Mucosa of rectum (tissue), 2 donors: ENCODE data around the gene ALKBH4.

ENCODE experiments used
- H3K27ac ChIP-seq, 2 donors: one replicate each; pipeline ENCODE4 v1.7.0; 2013; ENCODE audit warnings: inconsistent platforms in 2 of 2, low read depth in 2 of 2, low read length in 2 of 2
- H3K27me3 ChIP-seq, 2 donors: one replicate each; pipeline ENCODE4 v1.7.0; 2013; ENCODE audit warnings: low read length in 2 of 2; ENCODE audit not compliant: control insufficient read depth in 2 of 2, insufficient read depth in 2 of 2
- H3K36me3 ChIP-seq, 2 donors: one replicate each; pipeline ENCODE4 v1.7.0; 2013; ENCODE audit warnings: low read length in 2 of 2; ENCODE audit not compliant: control insufficient read depth in 2 of 2, insufficient read depth in 2 of 2
- H3K4me1 ChIP-seq, 2 donors: one replicate each; pipeline ENCODE4 v1.7.0; 2013; ENCODE audit warnings: low read length in 2 of 2, mild to moderate bottlenecking in 1 of 2; ENCODE audit not compliant: control insufficient read depth in 2 of 2, insufficient read depth in 2 of 2
- H3K4me3 ChIP-seq, 2 donors: one replicate each; pipeline ENCODE4 v1.7.0; 2013; ENCODE audit warnings: low read length in 2 of 2
- H3K9ac ChIP-seq, 2 donors: one replicate each; pipeline ENCODE4 v1.7.0; 2013; ENCODE audit warnings: low read length in 2 of 2, low read depth in 1 of 2, mild to moderate bottlenecking in 1 of 2
- H3K9me3 ChIP-seq, 2 donors: one replicate each; pipeline ENCODE4 v1.7.0; 2013; ENCODE audit warnings: low read length in 2 of 2; ENCODE audit not compliant: control insufficient read depth in 2 of 2
- donor health status: healthy.
- donor health status: Normal muscosa, but diverticular disease.

Gene ALKBH4

DNA sequence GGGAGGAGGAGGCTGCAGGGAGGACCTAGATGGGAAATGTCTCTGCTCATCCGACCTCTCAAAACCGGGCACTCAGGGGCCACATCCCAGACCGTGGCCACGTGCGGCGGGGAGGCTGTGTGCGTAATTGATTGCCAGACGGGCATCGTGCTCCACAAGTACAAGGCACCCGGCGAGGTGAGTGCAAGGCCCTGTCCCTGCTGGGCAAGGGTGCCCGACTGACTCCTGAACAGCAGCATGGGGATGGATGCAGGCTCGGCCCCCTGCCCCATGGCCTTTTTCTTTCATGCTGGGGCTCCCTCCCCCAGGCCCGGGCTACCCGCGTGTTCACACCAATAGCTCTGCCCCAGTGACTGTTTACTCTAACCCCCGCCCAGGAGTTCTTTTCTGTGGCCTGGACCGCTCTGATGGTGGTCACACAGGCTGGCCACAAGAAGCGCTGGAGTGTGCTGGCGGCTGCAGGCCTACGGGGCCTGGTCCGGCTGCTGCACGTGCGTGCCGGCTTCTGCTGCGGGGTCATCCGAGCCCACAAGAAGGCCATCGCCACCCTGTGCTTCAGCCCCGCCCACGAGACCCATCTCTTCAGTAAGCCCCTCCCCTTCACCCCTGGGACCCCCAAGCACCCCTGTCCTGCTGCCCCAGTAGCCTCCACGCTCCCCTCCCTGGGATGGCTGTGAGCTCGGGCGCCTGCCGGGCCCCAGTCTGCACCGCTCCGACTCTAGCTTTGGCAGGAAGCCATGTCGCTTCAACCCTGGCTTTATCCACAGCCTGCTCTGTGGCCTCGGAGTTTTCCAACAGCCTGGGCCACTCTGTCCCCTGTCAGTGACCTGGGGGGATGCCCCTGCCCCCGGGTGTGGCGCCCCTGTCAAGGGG lies 4.1 kb upstream of the ALKBH4 start:
- Histone ChIP-seq H3K27ac (no peak overlapping the region), H3K4me1 (peaks cover 19 to 25% of the 10 kb centered on the region in 2 donors), H3K27me3 (no peaks in the 10 kb centered on the region), H3K36me3 (peaks cover 12 to 15% of the 10 kb centered on the region in 2 donors), H3K9ac (no peak overlapping the region), H3K4me3 (no peak overlapping the region), H3K9me3 (no peaks in the 10 kb centered on the region)

DNA sequence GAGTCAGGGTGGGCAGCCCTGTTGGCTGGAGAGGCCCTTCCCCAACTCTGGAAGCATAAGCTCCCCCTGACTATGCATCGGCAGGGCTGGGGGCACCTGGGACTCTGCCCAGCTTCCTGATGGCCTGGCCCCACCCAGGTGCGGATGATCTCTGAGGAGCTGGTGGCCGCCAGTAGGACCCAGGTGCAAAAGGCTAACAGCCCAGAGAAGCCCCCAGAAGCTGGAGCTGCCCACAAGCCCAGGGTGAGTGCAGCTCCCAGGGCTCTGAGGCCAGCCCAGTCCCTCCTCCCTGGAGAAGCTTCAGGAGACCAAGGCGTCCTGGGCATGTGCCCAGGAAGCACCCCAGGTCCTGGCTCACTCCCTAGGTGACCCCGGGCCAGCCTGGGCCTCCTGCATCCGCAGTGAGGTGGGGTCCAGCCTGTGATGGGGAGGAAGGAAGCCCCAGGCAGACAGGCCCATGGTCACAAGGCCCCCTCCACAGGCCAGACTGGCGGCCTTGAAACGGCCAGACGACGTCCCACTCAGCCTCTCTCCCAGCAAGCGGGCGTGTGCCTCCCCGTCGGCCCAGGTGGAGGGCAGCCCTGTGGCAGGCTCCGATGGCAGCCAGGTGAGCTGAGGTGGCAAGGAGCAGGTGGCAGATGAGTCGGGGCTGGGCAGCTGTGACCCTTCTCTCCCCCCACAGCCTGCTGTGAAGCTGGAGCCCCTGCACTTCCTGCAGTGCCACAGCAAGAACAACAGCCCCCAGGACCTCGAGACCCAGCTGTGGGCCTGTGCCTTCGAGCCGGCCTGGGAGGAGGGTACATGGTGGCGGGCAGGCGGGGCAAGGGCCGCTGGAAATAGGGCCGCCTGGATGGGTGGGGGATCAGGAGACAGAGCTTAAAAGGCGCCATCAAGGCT lies 3.2 kb upstream of the ALKBH4 start:
- H3K36me3 ChIP-seq = peaks cover 6 to 7% of the 10 kb centered on the region in 2 donors
- H3K4me1 ChIP-seq = peaks cover 20 to 27% of the 10 kb centered on the region in 2 donors
- no peak overlapping the region for H3K27ac ChIP-seq
- no peak overlapping the region for H3K9ac ChIP-seq
- no peak overlapping the region for H3K4me3 ChIP-seq
- H3K9me3 ChIP-seq = no peaks in the 10 kb centered on the region
- no peaks in the 10 kb centered on the region for H3K27me3 ChIP-seq

DNA sequence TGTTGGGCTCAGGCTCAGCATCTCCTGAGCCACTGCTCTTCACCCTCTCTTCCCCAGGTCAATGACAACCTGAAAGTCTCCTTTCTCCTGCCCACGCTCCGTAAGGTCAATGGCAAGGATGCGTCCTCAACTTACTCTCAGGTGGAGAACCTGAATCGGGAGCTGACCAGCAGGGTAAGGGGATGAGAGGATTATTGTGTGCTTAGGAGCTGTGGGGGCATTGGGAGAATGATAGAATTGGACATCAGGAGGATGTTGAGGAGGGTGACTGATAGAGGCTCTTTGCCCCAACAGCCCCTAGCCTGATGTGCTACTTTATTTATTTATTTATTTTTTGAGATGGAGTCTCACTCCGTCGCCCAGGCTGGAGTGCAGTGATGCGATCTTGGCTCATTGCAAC lies 1.4 kb upstream of the ALKBH4 start:
- Histone ChIP-seq H3K9me3 (no peaks in the 10 kb centered on the region), H3K36me3 (peaks cover 2 to 3% of the 10 kb centered on the region in 2 donors), H3K27me3 (no peaks in the 10 kb centered on the region), H3K4me1 (peaks cover 20 to 27% of the 10 kb centered on the region in 2 donors), H3K27ac (no peak overlapping the region), H3K9ac (no peak overlapping the region), H3K4me3 (peak overlapping the region; percentile 0 to 99)

DNA sequence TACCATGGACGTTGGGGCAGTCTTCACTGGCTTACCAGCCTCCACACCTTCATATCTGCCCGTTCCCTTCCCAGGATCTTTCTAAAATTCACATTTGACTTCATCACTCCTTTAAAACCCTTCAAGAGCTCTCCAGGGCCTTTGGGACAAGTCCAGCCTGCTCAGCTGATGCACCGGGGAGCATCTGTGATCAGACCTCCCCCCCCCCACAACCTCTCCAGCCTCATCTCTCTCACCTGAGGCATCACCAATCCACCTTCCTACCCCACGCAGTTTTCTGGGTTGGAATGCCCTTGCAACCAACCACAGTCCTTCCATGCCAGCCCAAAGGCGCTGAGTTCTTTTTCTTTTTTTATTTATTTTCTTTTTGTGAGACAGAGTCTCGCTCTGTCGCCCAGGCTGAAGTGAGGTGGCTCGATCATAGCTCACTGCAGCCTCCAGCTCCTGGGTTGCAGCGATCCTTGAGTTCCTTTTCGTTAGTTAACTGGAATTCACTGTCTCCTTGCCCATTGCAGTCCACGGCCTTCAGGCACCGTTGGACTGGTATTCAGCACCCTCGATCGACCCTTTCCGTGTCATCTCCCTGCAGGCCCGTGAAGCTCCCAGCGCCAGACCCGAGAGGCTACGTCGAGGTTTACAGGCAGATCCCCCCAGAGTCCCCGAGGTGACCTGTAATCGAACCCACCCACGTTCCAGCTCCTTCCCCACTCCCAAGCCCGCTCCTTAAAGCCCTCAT lies 654 bp downstream of the ALKBH4 start:
- Histone ChIP-seq H3K4me3 (peak overlapping the region; percentile 84 to 99), H3K27me3 (no peaks in the 10 kb centered on the region), H3K36me3 (peaks cover 8% of the 10 kb centered on the region in 2 donors), H3K27ac (peak overlapping the region in 1 of 2 donors; percentile 67), H3K9me3 (no peaks in the 10 kb centered on the region), H3K4me1 (peaks cover 14% of the 10 kb centered on the region in 2 donors), H3K9ac (peak overlapping the region; percentile 96 to 97)

DNA sequence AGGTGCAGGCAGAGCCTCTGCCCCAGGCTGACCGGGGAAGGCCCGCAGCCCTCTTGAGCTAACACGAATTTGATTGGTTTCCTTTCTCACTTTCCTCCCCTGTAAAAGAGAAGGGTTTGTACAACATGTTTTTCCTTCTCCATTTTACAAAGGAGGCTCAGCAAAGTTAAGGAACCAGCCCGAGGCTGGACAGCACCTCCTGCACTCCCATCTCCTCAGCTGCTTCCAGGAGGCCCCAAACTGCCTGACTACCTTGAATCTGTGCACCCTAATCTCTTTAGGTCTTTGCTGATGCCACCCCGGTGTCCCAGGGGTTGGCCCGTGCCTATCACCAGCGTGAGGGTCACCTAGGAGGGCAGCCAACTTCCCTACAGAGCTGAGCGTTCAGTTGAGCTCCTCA lies 4.2 kb downstream of the ALKBH4 start:
- Histone ChIP-seq H3K4me1 (peaks cover 6 to 8% of the 10 kb centered on the region in 2 donors), H3K36me3 (peaks cover 9 to 23% of the 10 kb centered on the region in 2 donors), H3K27ac (no peak overlapping the region), H3K9ac (no peak overlapping the region), H3K9me3 (no peaks in the 10 kb centered on the region), H3K4me3 (no peak overlapping the region), H3K27me3 (no peaks in the 10 kb centered on the region)

DNA sequence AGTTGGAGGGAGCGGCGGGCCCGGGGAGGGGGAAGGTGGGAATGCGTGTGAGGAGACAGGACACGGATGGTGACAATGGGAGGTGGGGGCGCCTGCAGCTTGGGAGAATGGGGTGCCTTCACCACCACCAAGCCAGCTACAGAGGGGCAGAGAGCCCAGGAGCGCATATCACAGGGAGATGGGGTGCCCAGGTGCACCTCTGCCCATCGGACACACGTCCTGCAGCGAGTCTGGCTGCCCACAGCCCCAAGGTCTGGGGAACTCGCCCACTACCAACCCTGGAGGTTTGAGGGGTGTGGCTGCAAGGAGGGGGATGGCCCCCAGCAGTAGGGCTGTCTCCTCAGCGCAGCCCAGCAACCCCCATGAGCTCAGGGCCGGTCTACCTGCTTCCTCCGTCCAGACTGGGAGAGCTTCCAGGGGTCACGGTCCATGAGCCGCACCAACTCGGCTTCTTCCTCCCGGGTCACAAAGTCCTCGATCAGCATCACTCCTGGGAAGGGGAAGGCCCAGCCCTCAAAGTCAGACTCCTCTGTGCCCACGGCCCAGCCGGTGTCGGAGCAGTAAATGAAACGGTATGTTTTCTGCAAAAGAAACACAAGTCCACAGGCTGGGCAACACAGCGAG lies 5.3 kb downstream of the ALKBH4 start:
- Histone ChIP-seq H3K27ac (no peak overlapping the region), H3K9ac (no peak overlapping the region), H3K4me1 (peaks cover 5 to 7% of the 10 kb centered on the region in 2 donors), H3K27me3 (no peaks in the 10 kb centered on the region), H3K36me3 (peaks cover 9 to 23% of the 10 kb centered on the region in 2 donors), H3K4me3 (no peak overlapping the region), H3K9me3 (no peaks in the 10 kb centered on the region)

DNA sequence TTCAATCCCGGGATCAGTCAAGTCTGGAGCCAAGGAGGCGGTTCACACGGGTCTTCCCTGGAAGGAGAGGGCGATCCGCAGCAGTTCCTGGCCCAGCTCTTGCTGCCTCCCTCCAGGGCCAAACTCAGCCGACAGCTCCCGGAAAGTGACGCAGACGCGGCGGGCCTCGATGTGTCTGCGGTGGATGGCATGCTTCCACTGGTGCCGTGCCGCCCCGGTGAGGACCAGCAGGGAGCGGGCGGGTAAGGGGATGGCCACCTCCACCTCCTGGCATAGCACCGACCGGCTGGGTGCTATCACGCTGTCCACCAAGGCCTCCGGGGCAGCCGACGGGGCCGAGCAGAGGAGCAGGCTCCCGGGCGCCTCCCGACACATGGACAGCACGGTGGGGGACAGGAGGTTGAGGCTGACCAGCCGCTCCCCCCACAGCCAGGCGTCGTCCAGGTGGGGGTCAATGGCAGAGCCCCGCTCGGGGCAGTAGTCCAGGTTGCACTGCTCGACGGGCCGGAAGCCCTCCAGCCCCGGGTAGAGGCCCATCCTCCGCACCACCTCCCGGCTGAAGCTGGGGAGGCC lies 7.2 kb downstream of the ALKBH4 start:
- Histone ChIP-seq H3K9ac (no peak overlapping the region), H3K27ac (no peak overlapping the region), H3K4me3 (no peak overlapping the region), H3K9me3 (no peaks in the 10 kb centered on the region), H3K36me3 (peaks cover 9 to 23% of the 10 kb centered on the region in 2 donors), H3K27me3 (no peaks in the 10 kb centered on the region), H3K4me1 (no peaks in the 10 kb centered on the region)

DNA sequence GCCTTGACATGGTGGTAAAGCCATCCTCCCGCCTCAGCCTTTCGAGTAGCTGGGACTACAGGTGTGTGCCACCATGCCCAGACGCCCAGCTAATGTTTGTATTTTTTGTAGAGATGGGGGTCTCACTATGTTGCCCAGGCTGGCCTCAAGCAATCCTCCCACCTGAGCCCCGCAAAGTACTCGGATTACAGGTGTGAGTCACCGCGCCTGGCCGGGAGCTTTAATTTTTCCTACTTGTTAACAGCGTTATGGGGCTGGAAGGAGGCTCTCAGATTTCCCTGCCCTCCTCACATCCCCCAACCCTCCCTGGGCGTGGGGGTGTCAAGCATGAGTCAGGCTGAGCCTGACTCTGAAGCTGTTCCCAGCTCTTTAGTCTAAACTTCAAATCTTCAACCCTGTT lies 8.3 kb downstream of the ALKBH4 start:
- no peak overlapping the region for H3K9ac ChIP-seq
- no peaks in the 10 kb centered on the region for H3K27me3 ChIP-seq
- H3K4me1 ChIP-seq = no peaks in the 10 kb centered on the region
- no peak overlapping the region for H3K4me3 ChIP-seq
- no peak overlapping the region for H3K27ac ChIP-seq
- H3K36me3 ChIP-seq = peaks cover 9 to 23% of the 10 kb centered on the region in 2 donors
- H3K9me3 ChIP-seq = no peaks in the 10 kb centered on the region

DNA sequence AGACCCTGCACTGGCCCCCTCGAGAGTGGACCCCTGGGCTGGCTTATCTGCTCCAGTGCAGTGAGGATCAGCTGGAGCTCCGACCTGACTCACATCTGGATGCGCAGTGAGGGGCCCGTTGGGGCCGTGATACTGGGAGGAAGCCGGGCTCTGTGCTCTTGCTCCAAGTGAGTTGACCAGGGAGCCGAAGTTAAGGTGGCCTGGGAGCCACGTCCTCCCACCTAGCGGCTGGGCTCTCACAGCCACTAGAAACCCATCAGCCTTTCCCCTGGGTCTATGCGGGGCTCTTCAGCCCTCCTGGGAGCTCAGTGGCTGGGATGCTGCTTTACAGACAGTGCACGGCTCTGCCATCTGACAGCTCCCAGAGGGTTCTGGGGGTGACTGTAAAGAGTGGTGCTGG lies 9.1 kb downstream of the ALKBH4 start:
- Histone ChIP-seq H3K4me1 (no peaks in the 10 kb centered on the region), H3K9ac (no peak overlapping the region), H3K27ac (no peak overlapping the region), H3K4me3 (no peak overlapping the region), H3K27me3 (no peaks in the 10 kb centered on the region), H3K36me3 (peaks cover 9 to 23% of the 10 kb centered on the region in 2 donors), H3K9me3 (no peaks in the 10 kb centered on the region)
